Measurements from ENCODE around the gene MLC1. TPM values are rescaled to one million over a fixed set of nuclear protein-coding genes. Genes with fewer than 3 reads are reported as not detected.

Gene MLC1
- total and polyA plus RNA-seq, 4 donors, result 0.65 to 2.6 (median 0.77) TPM

DNA sequence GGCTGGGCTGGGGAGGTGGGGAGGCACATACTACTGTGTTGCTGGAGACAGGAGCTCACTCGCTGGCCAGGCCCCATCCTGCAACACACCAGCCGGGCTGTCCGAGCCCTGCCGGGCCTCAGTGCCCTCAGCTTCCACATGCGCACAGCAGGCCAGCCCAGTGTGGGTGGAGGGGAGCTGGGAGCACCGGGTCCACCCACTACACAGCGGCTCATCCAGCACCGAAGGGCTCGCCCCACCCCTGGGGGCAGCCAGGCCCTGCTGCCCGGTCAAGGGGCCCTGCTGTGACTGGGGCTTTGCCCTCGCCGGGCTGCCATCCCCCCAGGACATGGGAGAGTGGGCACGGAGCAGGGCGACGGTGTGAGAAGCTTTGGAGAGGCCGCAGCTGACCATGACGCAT is 36.4 kb downstream of the MLC1 start:
- Histone ChIP-seq H3K4me1 (ENCODE audit: control insufficient read depth in 5 of 5, insufficient read depth in 5 of 5, low read length in 5 of 5) (no peaks in the 10 kb centered on the region), H3K36me3 (ENCODE audit: control insufficient read depth in 4 of 4, insufficient read depth in 4 of 4, low read length in 4 of 4) (no peaks in the 10 kb centered on the region), H3K27me3 (ENCODE audit: control insufficient read depth in 3 of 3, insufficient read depth in 3 of 3, low read length in 2 of 3) (peaks cover 0 to 8% (median 0%) of the 10 kb centered on the region in 3 donors), H3K27ac (ENCODE audit: low read depth in 1 of 2, low read length in 1 of 2) (no peak overlapping the region), H3K4me3 (no peak overlapping the region), H3K9ac (ENCODE audit: insufficient read depth in 1 of 2, low read length in 2 of 2) (no peak overlapping the region), H3K9me3 (ENCODE audit: control insufficient read depth in 4 of 4, insufficient read depth in 3 of 4, low read length in 3 of 4) (peaks cover 0 to 5% (median 0%) of the 10 kb centered on the region in 4 donors)
- TF ChIP-seq, protein P1, sequence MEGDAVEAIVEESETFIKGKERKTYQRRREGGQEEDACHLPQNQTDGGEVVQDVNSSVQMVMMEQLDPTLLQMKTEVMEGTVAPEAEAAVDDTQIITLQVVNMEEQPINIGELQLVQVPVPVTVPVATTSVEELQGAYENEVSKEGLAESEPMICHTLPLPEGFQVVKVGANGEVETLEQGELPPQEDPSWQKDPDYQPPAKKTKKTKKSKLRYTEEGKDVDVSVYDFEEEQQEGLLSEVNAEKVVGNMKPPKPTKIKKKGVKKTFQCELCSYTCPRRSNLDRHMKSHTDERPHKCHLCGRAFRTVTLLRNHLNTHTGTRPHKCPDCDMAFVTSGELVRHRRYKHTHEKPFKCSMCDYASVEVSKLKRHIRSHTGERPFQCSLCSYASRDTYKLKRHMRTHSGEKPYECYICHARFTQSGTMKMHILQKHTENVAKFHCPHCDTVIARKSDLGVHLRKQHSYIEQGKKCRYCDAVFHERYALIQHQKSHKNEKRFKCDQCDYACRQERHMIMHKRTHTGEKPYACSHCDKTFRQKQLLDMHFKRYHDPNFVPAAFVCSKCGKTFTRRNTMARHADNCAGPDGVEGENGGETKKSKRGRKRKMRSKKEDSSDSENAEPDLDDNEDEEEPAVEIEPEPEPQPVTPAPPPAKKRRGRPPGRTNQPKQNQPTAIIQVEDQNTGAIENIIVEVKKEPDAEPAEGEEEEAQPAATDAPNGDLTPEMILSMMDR (IDR thresholded peaks at IDR 0.05; ENCODE audit: control extremely low read depth, extremely low read depth), result no peak
- ATAC-seq (ENCODE audit: insufficient read depth, low FRiP score) (no peak), DNase-seq (no peak)
- 89 to 92% methylated on average over 17 of the region's 17 CpGs for WGBS, 2 donors

DNA sequence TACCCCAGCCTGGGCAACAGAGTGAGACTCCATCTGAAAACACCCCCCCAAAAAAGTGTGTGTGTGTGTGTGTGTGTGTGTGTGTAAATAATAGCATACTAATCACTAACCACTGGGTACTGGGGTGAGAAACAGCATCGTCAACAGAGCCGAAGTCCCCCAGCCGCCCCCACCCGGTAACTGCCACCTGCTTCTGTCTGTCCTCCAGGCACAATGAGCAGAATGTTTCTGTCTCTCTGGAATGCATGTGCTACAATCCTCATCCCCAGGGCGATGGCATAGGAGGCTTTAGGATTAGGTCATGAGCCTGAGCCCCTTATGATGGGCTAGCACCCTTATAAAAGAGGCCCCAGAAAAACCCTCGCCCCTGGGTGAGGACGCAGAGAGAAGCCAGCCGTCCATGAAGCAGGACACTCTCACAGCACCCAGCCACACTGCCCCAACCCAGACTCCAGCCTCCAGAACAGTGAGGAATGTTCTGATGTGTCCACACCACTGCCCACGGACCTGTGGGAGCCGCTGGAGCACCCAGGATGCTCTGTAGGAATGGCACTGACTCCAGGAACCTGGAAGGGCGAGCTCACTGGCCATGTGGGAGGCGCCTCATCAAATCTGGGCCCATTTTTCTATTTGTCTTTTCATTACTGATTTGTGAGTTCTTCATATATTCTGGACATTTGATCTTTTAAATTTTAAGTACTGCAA is 37.0 kb downstream of the MLC1 start:
- peaks cover 0 to 1% (median 0%) of the 10 kb centered on the region in 4 donors for H3K9me3 ChIP-seq (ENCODE audit: control insufficient read depth in 4 of 4, insufficient read depth in 3 of 4, low read length in 3 of 4)
- no peak overlapping the region for H3K9ac ChIP-seq (ENCODE audit: insufficient read depth in 1 of 2, low read length in 2 of 2)
- peaks cover 0 to 8% (median 3%) of the 10 kb centered on the region in 3 donors for H3K27me3 ChIP-seq (ENCODE audit: control insufficient read depth in 3 of 3, insufficient read depth in 3 of 3, low read length in 2 of 3)
- H3K4me3 ChIP-seq, result no peak overlapping the region
- no peak for ATAC-seq (ENCODE audit: insufficient read depth, low FRiP score)
- no peaks in the 10 kb centered on the region for H3K4me1 ChIP-seq (ENCODE audit: control insufficient read depth in 5 of 5, insufficient read depth in 5 of 5, low read length in 5 of 5)
- 85 to 94% methylated on average over 12 of the region's 12 CpGs for WGBS, 2 donors
- no peak for DNase-seq
- TF ChIP-seq, protein P1 (IDR thresholded peaks at IDR 0.05; ENCODE audit: control extremely low read depth, extremely low read depth), result no peak
- H3K27ac ChIP-seq (ENCODE audit: low read depth in 1 of 2, low read length in 1 of 2), result no peak overlapping the region
- H3K36me3 ChIP-seq (ENCODE audit: control insufficient read depth in 4 of 4, insufficient read depth in 4 of 4, low read length in 4 of 4), result no peaks in the 10 kb centered on the region

DNA sequence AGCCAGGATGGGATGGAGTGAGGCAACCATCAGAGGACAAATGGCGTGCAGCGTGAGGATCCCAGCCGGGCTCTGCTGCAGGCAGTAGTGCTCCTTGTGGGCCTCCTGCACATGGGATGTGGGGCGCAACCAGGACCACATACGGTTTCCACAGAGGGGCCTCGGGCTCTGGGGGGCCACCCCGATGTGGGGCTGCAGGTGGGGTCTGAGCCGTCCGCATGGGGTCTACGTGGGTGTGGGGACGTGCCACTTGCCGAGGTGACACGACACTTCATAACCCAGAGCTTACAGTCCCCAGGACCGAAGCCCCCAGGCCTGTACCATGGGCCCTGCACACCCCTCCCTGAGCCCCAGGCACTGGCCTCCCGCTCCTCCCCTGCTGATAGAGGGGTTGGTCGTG is 37.9 kb downstream of the MLC1 start:
- Histone ChIP-seq H3K4me3 (no peak overlapping the region), H3K27me3 (ENCODE audit: control insufficient read depth in 3 of 3, insufficient read depth in 3 of 3, low read length in 2 of 3) (peaks cover 7 to 8% (median 8%) of the 10 kb centered on the region in 3 donors), H3K4me1 (ENCODE audit: control insufficient read depth in 5 of 5, insufficient read depth in 5 of 5, low read length in 5 of 5) (no peaks in the 10 kb centered on the region), H3K9ac (ENCODE audit: insufficient read depth in 1 of 2, low read length in 2 of 2) (no peak overlapping the region), H3K27ac (ENCODE audit: low read depth in 1 of 2, low read length in 1 of 2) (no peak overlapping the region), H3K36me3 (ENCODE audit: control insufficient read depth in 4 of 4, insufficient read depth in 4 of 4, low read length in 4 of 4) (no peaks in the 10 kb centered on the region), H3K9me3 (ENCODE audit: control insufficient read depth in 4 of 4, insufficient read depth in 3 of 4, low read length in 3 of 4) (no peaks in the 10 kb centered on the region)
- ATAC-seq (ENCODE audit: insufficient read depth, low FRiP score) (no peak), DNase-seq (no peak)
- 91 to 96% methylated on average over 16 of the region's 16 CpGs for WGBS, 2 donors
- TF ChIP-seq, protein P1 (IDR thresholded peaks at IDR 0.05; ENCODE audit: control extremely low read depth, extremely low read depth), result no peak

Measured in lung (tissue), 12 donors.